ENCODE measurements around the gene CSMD2.

The CSMD2 gene

DNA sequence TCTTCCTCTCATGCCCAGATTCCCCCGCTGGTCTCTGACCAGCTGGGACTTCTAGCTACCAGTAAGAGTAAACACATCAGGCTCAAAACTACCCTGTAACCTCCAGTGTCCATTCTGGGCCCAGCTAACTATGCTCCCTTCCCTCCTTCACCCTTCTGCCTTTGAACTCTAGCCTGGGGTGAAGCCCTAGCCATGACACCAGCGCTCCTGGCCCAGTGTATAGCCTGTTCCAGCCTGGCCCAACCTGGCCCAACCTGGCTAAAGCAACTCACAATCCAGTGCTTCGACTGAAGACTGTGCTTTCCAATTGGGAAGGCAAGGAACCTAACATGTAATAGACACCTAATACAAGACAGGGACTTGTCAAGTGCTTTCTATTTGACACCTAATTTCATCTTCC, 27.6 kb downstream of the CSMD2 start:
- Histone ChIP-seq H3K9me3 (ENCODE audit: control insufficient read depth, insufficient read depth, low read length) (no peaks in the 10 kb centered on the region), H3K9ac (ENCODE audit: low read depth, low read length) (no peak overlapping the region), H3K36me3 (ENCODE audit: insufficient read depth, low read length) (no peaks in the 10 kb centered on the region), H3K4me1 (ENCODE audit: insufficient read depth, low read length) (no peaks in the 10 kb centered on the region)

DNA sequence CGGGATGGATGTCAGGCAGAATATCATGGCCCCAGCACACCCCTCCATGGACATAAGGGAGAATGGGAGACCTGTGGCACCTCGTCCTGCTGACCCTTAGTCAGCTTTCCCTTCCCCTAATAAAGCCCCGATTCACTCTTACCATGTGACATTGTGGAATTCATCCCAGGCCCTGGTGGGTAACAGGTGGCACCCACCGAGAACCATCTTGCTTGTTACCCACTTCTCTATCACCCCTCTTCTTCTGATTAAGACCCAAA, 32.9 kb downstream of the CSMD2 start:
- H3K4me1 ChIP-seq (ENCODE audit: insufficient read depth, low read length) = no peaks in the 10 kb centered on the region
- H3K9ac ChIP-seq (ENCODE audit: low read depth, low read length) = no peak overlapping the region
- no peaks in the 10 kb centered on the region for H3K9me3 ChIP-seq (ENCODE audit: control insufficient read depth, insufficient read depth, low read length)
- H3K36me3 ChIP-seq (ENCODE audit: insufficient read depth, low read length) = no peaks in the 10 kb centered on the region

DNA sequence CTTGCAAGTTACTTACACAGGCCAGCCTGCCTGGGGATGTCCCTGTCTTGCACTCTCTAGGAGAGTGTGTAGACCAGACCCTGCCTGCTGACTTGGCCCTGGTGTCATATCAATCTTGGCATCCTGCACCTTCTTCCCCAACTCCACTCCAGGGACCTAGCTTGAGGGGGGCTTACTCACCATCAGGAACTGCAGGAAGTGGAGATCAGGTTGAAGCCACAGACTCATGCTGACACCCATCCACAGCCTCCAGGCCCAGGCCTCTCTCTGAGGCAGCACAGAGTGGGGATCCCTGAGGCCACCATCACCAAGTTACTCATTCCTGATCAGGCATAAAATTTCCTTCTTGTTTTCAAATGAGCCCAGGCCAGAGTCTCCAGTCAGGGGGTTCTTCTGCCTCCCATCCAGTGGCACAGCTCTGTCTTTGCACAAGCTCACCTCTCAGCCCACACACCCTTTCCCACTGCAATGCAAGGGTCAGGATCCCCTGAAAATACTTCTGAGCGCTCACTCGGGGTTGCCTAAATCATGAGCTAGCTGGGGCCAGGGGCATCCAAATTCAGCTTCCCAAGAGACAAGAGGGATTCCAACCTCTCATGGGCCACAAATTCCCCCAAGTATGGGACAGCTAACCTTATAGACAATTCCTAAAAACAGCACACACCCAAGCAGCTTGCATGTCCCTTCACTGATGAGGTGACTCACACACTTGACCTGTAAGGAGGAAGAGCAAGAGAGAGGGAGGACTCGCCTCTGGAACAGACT, 33.5 kb downstream of the CSMD2 start:
- H3K36me3 ChIP-seq (ENCODE audit: insufficient read depth, low read length) = no peaks in the 10 kb centered on the region
- no peak overlapping the region for H3K9ac ChIP-seq (ENCODE audit: low read depth, low read length)
- no peaks in the 10 kb centered on the region for H3K9me3 ChIP-seq (ENCODE audit: control insufficient read depth, insufficient read depth, low read length)
- H3K4me1 ChIP-seq (ENCODE audit: insufficient read depth, low read length) = no peaks in the 10 kb centered on the region

DNA sequence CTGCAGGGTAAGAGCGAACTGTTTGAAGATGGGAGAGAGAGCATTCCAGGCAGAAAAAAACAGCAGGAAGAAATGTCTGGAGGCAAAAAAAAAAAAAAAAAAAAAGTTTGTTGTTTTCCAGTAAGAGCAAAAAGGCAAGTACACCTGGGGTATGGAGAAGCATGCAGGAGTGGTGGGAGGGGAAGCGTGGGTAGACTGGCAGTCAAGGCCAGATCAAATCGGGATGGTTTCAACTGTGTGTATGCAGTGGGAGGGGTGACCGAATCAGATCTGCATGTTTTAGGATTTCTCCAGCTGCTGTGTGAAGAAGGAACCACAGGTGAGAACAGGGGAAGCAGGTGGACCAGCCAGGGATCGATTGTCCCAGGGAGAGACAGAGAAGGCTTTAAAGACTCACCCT, 34.7 kb downstream of the CSMD2 start:
- Histone ChIP-seq H3K9ac (ENCODE audit: low read depth, low read length) (no peak overlapping the region), H3K4me1 (ENCODE audit: insufficient read depth, low read length) (no peaks in the 10 kb centered on the region), H3K9me3 (ENCODE audit: control insufficient read depth, insufficient read depth, low read length) (no peaks in the 10 kb centered on the region), H3K36me3 (ENCODE audit: insufficient read depth, low read length) (no peaks in the 10 kb centered on the region)

DNA sequence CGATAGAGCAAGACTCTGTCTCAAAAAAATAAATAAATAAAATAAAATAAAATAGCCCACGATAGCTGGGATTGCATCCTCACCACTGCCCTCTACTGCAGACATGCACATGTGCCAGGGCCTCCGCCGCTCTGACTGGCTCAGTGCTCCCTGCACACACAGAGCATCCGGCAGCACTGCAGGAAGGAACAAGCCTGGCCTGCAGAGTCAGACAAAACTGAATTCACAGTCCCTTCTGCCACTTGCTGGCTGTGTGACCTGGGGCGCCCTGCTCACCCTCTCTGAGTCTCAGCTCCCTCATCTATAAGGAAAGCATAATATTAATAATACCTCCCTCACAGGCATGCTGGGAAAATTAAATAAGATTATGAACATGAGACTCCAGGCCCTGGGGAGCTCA, 35.4 kb downstream of the CSMD2 start:
- H3K9ac ChIP-seq (ENCODE audit: low read depth, low read length) = no peak overlapping the region
- no peaks in the 10 kb centered on the region for H3K9me3 ChIP-seq (ENCODE audit: control insufficient read depth, insufficient read depth, low read length)
- no peaks in the 10 kb centered on the region for H3K4me1 ChIP-seq (ENCODE audit: insufficient read depth, low read length)
- H3K36me3 ChIP-seq (ENCODE audit: insufficient read depth, low read length) = no peaks in the 10 kb centered on the region

DNA sequence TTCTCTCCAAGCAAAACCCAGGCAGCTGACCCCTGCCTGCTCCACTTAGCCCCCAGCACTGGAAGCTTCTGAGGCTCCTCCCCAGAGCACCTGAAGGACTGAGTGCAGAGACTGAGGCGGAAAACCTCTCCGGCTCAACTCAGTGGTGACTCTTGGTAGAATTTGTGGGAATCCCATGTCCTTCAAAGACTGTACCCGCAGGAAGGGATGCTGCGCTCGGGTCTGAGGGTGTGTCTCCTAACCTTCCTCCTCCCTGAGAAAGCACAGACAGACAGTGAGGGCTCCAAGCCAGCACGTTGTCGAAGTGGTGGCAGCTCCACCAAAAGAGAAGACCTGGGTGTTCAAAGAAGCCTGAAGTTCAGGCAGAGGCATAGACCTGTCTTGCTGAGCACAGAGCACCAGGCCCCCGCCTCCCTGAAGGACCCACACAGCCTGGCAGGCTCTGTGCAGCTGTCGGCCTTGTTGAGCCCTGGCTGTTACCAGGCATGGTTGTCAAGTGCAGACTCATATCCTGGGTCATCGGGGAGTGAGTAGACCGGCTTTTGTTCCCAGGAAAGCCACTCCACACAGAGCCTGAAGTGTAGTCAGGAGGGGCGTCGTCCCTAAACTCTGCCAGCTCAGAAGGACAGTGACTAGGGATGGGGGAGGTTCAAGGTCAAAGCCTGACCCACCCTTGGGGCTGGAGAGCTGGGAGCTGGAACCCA, 36.7 kb downstream of the CSMD2 start:
- Histone ChIP-seq H3K4me1 (ENCODE audit: insufficient read depth, low read length) (no peaks in the 10 kb centered on the region), H3K36me3 (ENCODE audit: insufficient read depth, low read length) (no peaks in the 10 kb centered on the region), H3K9ac (ENCODE audit: low read depth, low read length) (no peak overlapping the region), H3K9me3 (ENCODE audit: control insufficient read depth, insufficient read depth, low read length) (no peaks in the 10 kb centered on the region)

DNA sequence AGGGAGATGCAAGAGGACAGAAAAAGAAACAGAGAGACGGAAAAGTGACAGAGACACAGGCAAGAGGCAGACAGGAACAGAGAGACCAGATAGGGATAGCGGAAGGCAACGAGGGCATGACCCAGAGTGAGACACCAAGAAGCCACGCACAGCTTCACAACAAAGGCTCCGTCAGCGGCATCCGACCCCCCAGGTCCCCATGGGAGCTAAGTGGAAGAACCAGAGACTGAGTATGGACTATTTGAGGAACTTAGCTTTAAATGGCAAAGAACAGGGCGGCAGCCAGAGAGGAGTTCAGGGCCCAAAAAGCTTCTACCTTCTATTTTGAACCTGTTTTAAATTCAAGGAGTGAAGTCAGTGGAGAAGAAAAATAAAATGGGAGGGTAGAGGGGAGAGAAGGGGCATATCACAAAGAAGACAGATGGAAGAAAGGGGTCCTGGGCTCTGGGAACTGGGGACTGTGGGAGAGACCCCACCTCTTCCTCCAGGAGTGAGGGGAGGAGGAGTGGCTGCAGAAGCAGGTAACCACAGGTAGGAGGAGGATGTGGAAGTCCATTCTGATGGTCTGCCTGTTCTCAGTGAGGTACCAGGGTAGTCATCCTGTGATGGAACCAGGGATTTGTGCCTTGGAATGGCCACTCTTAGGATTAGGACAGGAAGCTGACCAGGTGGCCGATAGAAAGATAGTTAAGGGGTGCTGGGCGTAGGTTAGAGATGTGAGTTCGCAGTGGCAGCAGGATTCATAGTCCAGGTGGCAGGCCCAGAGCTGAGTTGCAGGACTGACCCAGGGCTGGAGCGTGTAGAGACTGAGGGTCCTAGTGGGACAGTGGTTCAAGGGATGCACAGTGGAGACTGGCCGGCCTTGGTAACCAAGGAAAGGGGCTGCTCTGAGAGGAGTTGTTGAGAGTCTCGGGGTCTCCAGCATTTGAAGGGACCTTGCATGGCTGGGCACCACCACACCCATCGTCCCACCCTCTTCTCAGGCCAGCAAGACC, 37.7 kb downstream of the CSMD2 start:
- H3K9me3 ChIP-seq (ENCODE audit: control insufficient read depth, insufficient read depth, low read length) = no peaks in the 10 kb centered on the region
- H3K9ac ChIP-seq (ENCODE audit: low read depth, low read length) = no peak overlapping the region
- H3K36me3 ChIP-seq (ENCODE audit: insufficient read depth, low read length) = no peaks in the 10 kb centered on the region
- no peaks in the 10 kb centered on the region for H3K4me1 ChIP-seq (ENCODE audit: insufficient read depth, low read length)

DNA sequence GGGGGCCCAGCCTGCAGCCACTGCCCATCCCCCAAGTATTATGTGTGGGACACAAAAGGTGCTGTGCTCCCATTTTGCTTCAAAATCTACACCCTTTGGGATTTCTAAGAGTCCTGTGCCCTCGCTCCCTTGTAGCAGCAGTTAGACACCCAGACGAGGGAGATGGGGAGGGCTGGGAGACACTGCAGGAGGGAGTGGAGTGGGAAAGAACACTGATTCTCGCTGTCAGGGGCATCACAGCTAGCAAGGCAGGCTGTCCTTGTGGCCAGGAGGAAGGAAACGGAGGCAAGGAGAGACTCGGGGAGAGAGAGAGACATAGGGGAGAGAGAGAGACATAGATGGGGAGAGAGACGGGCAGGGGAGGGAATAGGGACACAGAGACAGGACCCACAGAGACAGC, 38.5 kb downstream of the CSMD2 start:
- Histone ChIP-seq H3K9ac (ENCODE audit: low read depth, low read length) (no peak overlapping the region), H3K9me3 (ENCODE audit: control insufficient read depth, insufficient read depth, low read length) (no peaks in the 10 kb centered on the region), H3K4me1 (ENCODE audit: insufficient read depth, low read length) (no peaks in the 10 kb centered on the region), H3K36me3 (ENCODE audit: insufficient read depth, low read length) (no peaks in the 10 kb centered on the region)

DNA sequence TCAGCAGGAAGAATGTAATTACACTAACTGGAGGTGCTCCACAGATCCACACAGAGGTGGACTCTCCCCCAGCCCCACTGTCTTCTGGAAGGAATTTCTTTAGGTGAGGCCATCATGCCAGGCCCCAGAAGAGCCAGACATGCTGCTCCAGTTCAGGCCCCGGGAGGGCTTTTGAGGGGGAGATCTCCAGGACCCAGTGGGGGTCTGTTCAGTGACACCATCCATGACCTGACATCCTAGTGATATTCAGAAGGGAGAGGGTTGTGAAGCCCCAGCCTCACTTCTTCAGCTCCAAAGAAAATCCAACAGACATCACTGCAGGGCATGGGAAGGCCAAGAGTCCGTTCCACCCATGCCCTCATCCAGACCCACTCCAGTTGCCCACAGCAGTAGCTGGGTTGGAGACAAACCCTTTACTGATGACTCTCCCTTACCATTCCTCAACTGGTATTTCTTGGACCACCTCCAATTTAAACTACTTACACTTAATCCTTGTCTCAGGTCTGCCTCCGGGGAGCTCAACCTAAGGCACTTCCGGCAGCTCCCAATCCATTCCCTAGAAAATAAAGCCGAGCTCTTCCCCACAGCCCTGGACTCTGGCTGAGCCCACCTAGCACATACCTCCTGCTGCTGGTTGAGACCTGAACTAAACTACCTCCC, 39.2 kb downstream of the CSMD2 start:
- H3K9me3 ChIP-seq (ENCODE audit: control insufficient read depth, insufficient read depth, low read length) = no peaks in the 10 kb centered on the region
- no peaks in the 10 kb centered on the region for H3K36me3 ChIP-seq (ENCODE audit: insufficient read depth, low read length)
- H3K9ac ChIP-seq (ENCODE audit: low read depth, low read length) = no peak overlapping the region
- no peaks in the 10 kb centered on the region for H3K4me1 ChIP-seq (ENCODE audit: insufficient read depth, low read length)

DNA sequence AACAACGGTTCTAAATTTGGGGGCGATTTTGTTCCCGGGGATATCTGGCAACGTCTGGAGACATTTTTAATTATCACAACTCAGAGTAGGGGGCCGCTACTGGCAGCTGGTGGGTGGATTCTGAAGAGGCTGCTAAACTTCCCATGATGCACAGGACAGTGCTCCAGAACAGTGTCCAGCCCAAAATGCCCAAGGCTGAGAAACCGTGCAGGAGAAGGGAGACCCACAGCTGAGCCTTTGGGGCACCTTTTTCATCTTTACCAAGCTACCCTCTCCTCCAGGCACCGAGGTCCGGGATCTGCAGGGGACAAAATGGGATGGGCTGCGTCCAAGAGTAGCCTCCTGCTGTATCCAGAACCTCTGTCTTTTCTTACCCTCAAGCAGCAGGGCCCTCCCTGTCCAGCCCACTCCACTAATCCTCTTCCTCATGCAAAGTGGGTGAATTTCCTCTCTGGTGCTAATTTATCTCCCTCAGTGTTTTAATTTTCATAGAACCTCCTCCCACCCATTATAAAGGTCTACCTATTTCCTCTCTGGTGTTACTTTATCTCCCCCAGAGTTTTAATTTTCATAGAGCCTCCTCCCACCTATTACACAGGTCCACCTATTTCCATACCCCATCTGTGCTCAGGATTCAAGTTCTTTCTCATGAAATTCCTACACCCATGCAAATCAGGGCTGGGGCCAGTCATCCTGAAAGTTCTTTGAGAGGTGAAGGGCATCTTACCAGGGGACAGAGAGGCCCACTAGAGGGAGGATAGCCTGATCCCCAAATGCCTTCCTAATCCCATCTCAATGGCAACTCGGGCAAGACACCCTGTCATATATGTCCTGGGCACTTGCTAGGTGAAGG, 42.7 kb downstream of the CSMD2 start:
- no peaks in the 10 kb centered on the region for H3K4me1 ChIP-seq (ENCODE audit: insufficient read depth, low read length)
- H3K9ac ChIP-seq (ENCODE audit: low read depth, low read length) = no peak overlapping the region
- no peaks in the 10 kb centered on the region for H3K36me3 ChIP-seq (ENCODE audit: insufficient read depth, low read length)
- H3K9me3 ChIP-seq (ENCODE audit: control insufficient read depth, insufficient read depth, low read length) = no peaks in the 10 kb centered on the region

DNA sequence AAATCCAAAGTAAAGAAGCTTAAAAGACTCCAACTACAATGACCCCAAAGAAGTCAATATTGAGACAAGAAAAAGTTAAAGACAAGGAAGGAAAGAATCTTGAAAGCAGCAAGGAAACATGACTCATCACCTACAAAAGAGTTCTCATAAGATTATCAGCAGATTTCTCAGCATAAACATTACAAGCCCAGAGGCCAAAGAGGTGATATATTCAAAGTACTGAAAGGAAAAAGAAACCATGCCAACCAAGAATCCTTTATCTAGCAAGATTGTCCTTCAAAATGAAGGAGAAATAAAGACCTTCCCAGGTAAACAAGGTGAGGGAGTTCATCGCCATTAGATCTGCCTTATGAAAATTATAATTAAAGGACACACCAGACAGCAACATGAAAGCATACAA, 49.8 kb downstream of the CSMD2 start:
- Histone ChIP-seq H3K36me3 (ENCODE audit: insufficient read depth, low read length) (no peaks in the 10 kb centered on the region), H3K9me3 (ENCODE audit: control insufficient read depth, insufficient read depth, low read length) (peaks cover 8% of the 10 kb centered on the region; the same call in 1 of the 2 replicates), H3K4me1 (ENCODE audit: insufficient read depth, low read length) (peaks cover 12% of the 10 kb centered on the region), H3K9ac (ENCODE audit: low read depth, low read length) (no peak overlapping the region)

DNA sequence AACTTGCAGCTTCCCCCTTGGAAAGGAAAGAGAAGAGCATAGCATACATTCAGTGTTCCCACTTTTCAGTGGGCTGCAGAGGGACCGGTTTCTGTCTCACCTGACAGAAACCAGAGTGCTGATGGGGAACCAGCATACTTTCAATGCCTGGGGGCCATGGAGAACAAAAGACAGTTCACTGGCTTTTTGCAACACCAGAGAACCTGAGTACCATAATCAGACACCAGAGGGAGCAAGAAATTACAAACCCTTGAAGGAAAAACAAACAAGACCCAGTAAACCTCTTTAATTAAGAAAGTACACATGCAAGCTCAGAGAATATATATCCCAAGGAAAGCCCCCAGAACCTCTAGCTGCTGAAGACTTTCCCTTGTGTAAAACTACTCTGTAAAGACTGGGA, 51.1 kb downstream of the CSMD2 start:
- no peak overlapping the region for H3K9ac ChIP-seq (ENCODE audit: low read depth, low read length)
- peaks cover 8% of the 10 kb centered on the region; the same call in 1 of the 2 replicates for H3K9me3 ChIP-seq (ENCODE audit: control insufficient read depth, insufficient read depth, low read length)
- H3K36me3 ChIP-seq (ENCODE audit: insufficient read depth, low read length) = no peaks in the 10 kb centered on the region
- H3K4me1 ChIP-seq (ENCODE audit: insufficient read depth, low read length) = peaks cover 12% of the 10 kb centered on the region

DNA sequence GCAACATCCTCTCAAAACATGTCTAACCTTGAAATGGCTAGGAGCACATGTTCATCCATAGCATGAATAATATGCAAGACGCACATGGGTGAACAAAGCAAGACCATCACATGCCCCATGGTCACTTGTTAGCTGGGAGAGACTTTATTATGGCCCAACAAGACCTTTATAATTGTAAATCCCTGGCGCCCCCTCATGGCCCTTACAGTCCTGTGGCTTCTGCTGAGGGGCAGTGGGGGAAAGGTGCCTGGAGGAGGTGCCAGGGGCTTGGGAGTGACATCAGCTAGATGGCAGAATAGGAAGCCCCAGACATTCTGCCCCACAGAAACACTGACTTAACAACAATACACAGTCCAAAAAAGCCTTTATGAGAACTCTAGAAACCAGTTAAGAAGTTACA, 51.7 kb downstream of the CSMD2 start:
- Histone ChIP-seq H3K4me1 (ENCODE audit: insufficient read depth, low read length) (peaks cover 12% of the 10 kb centered on the region), H3K9me3 (ENCODE audit: control insufficient read depth, insufficient read depth, low read length) (peaks cover 8% of the 10 kb centered on the region; the same call in 1 of the 2 replicates), H3K36me3 (ENCODE audit: insufficient read depth, low read length) (no peaks in the 10 kb centered on the region), H3K9ac (ENCODE audit: low read depth, low read length) (no peak overlapping the region)

Measured in ES-I3 (cell line).